HL-60/S4 (cell line): ENCODE results near the gene USP3.
"Not testable (repeated sequence)": the region's sequence is repeated elsewhere in the genome, so short reads cannot be mapped to it uniquely, and the experiment has no call there.

ENCODE experiments used
- in situ Hi-C: fragments of 300-500 bp; cut with MboI; formaldehyde crosslinking; loops from 2 replicates; pipeline ENCODE4 v1.14.3; 2022; ENCODE audit warnings: low sequenced_read_pairs

The USP3 gene

DNA sequence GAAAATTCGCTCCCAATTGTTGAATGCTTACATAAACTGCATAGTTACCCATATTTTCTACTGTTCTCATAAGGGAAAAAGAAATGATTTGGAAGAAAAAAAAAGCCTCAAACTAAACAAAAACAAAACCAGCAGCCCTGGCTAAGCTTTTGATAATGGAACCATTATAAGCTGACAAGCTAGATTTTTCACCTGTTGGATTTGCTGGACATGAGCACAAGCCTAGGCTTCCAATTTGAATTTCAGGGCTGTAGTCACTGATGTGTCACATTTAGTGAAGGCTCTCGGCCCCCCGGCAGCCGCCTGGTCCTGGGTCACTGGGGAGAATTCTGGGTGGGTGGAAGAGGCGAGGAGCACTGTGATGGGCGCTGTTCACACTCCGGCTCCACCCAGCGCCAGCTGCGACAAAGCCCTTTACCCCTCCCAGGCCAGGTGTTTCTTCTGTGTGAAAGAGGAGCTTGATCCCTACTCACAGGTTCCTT lies 97.4 kb downstream of the USP3 start:
- in situ Hi-C loops, result loop anchor here (10.0 kb wide), 1 partner anchor 473 kb away; no protein-coding TSS in a partner anchor

DNA sequence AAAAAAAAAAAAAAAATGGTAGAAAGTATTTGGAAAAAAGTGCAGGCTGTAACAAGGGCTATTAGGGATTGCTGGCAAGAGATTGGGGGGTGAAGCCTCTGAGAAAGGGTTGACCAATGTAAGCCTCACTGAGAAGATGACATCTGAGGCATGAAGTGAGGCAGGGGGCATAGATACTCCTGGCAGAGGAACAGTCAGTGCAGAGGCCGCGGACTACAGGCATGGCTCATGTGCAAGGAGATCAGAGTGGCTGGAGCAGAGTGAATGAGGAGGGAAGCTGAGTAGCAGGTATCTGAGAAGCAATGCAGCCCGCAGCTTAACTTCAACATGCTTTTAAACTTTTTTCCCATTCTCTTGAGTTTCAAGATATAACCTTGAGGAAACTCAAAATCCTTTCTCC lies 98.2 kb downstream of the USP3 start:
- in situ Hi-C loops, result loop anchor here (10.0 kb wide), 1 partner anchor 472 kb away; no protein-coding TSS in a partner anchor

DNA sequence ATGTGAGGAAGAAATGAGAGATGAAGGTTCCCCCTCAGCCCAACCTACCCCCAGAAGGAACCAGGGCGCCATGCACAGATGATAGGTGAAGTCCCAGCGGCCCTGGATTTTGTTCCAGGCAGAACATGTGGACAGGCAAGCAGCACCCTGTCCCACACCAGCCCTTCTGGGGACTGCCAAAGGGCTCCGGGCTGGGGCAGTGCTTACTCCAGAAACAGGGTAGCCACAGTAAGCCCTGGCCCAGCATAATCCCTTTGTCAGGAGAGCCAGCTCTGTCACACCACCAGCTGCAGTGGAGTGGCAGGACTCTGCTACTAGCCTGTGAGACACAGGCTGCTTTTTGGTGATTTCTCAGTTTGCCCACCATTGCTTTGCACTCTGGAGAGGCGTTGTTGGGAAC lies 99.1 kb downstream of the USP3 start:
- in situ Hi-C loops, result loop anchor here (10.0 kb wide), 1 partner anchor 471 kb away; no protein-coding TSS in a partner anchor

- in situ Hi-C loops, result loop anchor here (10.0 kb wide), 1 partner anchor 471 kb away; no protein-coding TSS in a partner anchor
Measured at GRCh38 chr15:63604281-63604680, 99.9 kb downstream of the USP3 start.

- in situ Hi-C loops, result loop anchor here (10.0 kb wide), 1 partner anchor 470 kb away; no protein-coding TSS in a partner anchor
Measured at GRCh38 chr15:63605036-63605435, 100.6 kb downstream of the USP3 start.

- in situ Hi-C loops, result loop anchor here (10.0 kb wide), 1 partner anchor 469 kb away; no protein-coding TSS in a partner anchor
Measured at GRCh38 chr15:63605816-63606215, 101.4 kb downstream of the USP3 start.

DNA sequence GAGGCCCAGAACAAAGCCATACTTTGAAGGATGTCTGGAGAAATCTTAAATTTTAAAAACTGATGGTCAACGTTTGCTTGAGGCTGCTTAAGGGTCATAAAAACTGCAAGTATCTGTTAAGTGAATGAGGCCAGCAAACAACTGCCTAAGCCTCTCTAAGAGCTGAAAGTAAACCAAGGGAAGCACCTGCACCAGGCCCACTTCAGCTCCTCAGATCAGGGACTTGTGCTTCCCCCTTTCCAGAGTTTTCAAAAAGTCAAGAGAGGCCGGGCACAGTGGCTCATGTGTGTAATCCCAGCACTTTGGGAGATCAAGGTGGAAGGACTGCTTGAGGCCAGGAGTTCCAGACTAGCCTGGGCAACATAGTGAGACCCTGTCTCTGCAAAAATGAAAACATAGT lies 101.9 kb downstream of the USP3 start:
- in situ Hi-C loops, result loop anchor here (10.0 kb wide), 1 partner anchor 468 kb away; no protein-coding TSS in a partner anchor

DNA sequence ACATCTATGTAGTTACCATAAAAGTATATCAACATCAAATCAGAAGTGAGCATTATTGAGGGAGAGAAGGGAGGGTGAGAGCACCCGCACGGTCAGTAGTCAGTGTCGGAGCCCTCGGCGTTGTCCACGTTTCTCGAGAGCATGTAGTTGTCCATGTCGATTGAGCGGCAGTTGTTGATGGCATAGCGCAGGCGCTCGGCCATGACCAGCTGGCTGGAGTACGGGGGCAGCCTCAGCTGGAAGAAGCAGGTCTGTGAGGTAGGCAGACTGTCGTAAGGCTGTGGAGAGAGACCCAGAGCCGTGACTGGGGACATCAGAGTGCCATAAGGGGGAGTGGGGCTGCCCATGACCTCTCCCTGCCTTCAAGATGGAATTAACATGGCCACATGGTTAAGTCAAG lies 104.6 kb downstream of the USP3 start:
- in situ Hi-C loops, result loop anchor here (10.0 kb wide), 1 partner anchor 466 kb away; no protein-coding TSS in a partner anchor

GRCh38 chr15:63609448-63609847 lies 105.1 kb downstream of the USP3 start:
- in situ Hi-C loops, result loop anchor here (10.0 kb wide), 1 partner anchor 465 kb away; no protein-coding TSS in a partner anchor

DNA sequence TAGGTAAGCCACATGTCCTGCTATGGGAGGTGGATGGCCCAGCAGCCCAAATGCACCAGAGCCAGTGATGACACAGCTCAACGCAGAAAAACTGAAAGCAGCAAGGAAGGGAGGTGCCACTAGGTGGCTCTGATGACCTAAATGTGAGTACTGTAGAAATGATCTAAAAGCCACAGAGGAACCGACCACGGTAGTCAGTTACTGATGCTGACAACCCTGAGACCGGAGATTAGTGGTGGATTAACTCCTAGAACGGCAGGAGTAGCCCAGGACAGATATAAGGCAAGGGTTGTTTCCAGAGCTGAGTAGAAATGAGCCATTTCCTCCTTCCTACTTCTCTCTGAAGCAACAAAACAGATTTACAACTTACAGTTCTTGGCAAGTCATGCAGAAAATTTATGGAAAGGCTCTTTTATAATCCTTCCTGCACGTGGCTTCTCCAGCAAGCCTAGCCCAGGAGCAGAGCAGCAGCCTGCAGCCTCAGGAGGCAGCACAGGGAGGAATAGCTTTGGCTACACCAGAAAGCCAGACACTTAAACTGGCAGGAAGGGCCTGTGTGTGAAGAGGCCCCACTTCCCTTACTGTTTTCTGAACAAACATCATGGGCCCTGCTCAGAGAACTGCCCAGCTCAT lies 105.9 kb downstream of the USP3 start:
- in situ Hi-C loops, result no loop called here

DNA sequence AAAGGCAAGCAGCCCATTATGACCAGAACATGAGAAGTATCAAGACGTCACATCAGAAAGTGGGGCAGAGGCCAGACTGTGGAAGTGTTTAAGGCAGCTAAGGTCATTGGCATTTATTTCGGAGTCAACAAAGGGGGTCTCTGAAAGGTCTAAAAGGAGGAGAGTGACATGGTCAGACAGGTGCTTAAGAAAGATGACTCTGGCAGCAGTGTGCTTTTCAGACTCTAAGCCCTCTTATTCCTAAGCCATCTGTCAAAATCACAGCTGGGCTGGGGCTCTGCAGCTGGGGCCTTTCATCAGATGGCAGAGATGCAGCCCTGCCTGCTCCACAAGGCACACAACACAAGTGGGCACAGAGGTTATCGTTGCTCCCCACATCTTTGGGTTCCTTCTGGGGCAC lies 106.8 kb downstream of the USP3 start:
- in situ Hi-C loops, result no loop called here

DNA sequence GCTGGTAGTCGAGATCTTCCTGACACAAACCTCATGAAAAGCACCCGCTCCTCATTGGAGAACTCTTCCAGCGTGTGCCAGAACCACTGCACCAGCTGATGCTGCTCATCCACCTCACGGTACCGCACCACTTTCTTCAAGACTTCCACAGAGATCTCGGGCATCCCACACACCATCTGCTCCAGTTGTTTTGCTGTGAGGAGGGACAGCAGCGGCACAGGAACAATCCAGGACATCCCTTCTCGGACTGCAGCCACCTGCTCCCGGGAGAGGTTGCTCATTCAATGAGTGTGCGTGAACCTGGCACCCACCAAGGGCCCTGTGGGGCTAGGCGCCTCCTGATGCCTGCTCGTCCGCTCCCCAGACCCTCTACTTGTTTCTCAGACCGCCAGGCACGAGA lies 107.9 kb downstream of the USP3 start:
- in situ Hi-C loops, result no loop called here

GRCh38 chr15:63615935-63616334 lies 111.5 kb downstream of the USP3 start:
- in situ Hi-C loops, result no loop called here

- in situ Hi-C loops, result not testable (repeated sequence)
Measured at GRCh38 chr15:63617147-63617546, 112.8 kb downstream of the USP3 start.

DNA sequence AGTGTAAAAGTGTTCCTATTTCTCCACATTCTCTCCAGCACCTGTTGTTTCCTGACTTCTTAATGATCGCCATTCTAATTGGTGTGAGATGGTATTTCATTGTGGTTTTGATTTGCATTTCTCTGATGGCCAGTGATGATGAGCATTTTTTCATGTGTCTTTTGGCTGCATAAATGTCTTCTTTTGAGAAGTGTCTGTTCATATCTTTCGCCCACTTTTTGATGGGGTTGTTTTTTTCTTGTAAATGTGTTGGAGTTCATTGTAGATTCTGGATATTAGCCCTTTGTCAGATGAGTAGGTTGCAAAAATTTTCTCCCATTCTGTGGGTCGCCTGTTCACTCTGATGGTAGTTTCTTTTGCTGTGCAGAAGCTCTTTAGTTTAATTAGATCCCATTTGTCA lies 113.2 kb downstream of the USP3 start:
- in situ Hi-C loops, result not testable (repeated sequence)

- in situ Hi-C loops, result not testable (repeated sequence)
Measured at GRCh38 chr15:63620760-63621159, 116.4 kb downstream of the USP3 start.

DNA sequence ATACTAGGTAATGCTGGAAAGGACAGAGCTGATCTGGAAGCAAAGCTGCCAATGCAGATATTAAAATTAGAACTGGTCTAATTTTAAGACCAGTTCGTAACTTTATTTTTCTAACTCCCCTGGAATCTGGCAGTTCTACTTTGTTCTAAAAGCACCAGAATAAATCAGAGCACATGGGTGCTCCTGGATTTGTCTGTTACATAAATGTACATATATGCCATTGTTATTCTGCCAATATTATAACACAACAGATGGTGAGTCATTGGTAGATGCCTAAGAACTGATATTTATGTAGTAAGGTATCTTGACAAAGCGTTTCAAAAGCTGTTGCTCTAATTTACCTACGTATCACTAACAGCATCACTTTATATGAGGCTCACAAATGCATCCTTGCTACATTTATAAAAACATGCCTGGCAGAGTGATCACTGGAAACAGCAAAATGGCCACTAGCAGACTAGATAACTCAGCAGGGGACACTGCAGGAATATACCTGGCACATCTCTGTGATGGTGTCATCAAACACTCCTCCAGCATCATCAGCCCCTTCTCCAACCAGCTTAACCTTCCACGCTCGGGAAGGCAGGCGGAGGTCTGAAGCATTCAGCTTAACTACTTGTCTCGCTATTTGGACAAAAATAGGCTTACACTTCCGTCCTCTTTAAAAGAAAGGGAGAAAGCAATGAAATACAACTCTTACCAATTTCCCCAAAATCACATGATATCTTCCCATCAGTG lies 119.0 kb downstream of the USP3 start:
- in situ Hi-C loops, result no loop called here

DNA sequence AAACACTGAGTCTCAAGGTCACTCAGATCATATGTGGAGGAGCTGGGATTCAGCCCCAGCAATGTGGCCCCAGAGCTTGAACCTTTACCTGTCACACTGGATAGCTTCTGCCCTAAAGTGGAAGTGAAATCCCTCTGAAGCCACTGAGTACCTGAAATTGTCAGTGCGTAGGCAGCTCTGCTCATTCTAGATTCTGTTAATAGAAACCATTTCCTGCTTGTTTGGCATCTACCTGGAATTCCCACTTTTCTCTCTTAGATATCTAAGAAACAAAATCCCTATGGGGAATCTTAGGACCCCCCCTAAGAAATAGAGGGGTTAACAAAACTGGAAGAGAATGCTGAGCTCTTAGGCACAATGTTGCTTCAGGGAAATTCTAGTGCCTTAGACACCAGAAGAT lies 122.6 kb downstream of the USP3 start:
- in situ Hi-C loops, result no loop called here

DNA sequence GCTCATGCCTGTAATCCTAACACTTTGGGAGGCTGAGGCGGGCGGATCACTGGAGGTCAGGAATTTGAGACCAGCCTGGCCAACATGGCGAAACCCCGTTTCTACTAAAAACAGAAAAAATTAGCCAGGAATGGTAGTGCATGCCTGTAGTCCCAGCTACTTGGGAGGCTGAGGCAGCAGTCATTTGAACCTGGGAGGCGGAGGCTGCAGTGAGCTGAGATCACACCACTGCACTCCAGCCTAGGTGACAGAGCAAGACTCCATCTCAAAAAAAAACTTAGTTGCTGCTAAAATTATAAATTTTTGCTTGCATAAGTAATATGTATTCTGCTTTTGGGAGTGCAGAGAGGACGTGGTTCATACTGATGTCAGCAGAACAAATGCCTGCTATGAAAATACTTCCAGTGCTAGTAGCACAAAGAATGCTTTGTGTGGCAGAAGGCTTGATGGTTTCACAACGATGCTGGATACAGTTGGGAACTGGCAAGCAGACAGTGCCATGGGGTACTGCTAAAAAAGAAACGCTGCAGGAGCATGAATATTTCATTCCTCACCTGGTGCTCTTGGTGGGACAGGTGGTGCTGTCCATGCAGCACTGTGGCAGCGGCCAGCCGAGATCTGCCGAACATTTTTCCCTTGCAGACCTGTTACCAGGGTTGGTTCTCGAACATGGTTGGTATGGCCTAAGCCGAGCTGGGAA lies 123.9 kb downstream of the USP3 start:
- in situ Hi-C loops, result no loop called here

- in situ Hi-C loops, result no loop called here
Measured at GRCh38 chr15:63630036-63630751, 125.8 kb downstream of the USP3 start.

GRCh38 chr15:63633312-63633711 lies 128.9 kb downstream of the USP3 start:
- in situ Hi-C loops, result no loop called here
